Fibroblast of lung (primary cell): Measurements from ENCODE around the gene PRKCQ. TPM values are rescaled to one million over a fixed set of nuclear protein-coding genes. Genes with fewer than 3 reads are reported as not detected.
A peak's percentile ranks its signal among the peaks of the same experiment; 100 is the strongest.

ENCODE experiments used
- DNase-seq, 2 donors: peaks; one replicate each; pipeline versions ENCODE4 v3.0.0 to v3.0.0-alpha.2; 2010; ENCODE audit warnings: low read depth in 2 of 2
- H2AFZ ChIP-seq: 2 replicates; pipeline ENCODE4 v1.5.1; 2012; ENCODE audit warnings: low read length, control low read depth, inconsistent platforms
- H3K27ac ChIP-seq: 2 replicates; pipeline ENCODE4 v1.5.1; 2011; ENCODE audit warnings: low read length, control low read depth; ENCODE audit not compliant: insufficient read depth
- H3K27me3 ChIP-seq: 2 replicates; pipeline ENCODE4 v1.5.1; 2011; ENCODE audit warnings: mild to moderate bottlenecking, low read length; ENCODE audit not compliant: control insufficient read depth, insufficient read depth
- H3K36me3 ChIP-seq: 2 replicates; pipeline ENCODE4 v1.5.1; 2011; ENCODE audit warnings: low read length; ENCODE audit not compliant: control insufficient read depth, insufficient read depth
- H3K4me1 ChIP-seq: 2 replicates; pipeline ENCODE4 v1.5.1; 2011; ENCODE audit warnings: low read length; ENCODE audit not compliant: control insufficient read depth, insufficient read depth; ENCODE audit errors: extremely low read depth
- H3K4me2 ChIP-seq: 2 replicates; pipeline ENCODE4 v1.5.1; 2011; ENCODE audit warnings: low read length, control low read depth; ENCODE audit not compliant: insufficient read depth; ENCODE audit errors: extremely low read depth
- H3K4me3 ChIP-seq, 4 experiments: fragments of 200-600 bp in 1 of 4; sonication (generic) in 1 of 4; replicated peaks in 1 of 4; 2 replicates each; pipeline ENCODE4 v1.5.1; 2011 to 2016; ENCODE audit warnings: low read length in 4 of 4, low read depth in 3 of 4, mild to moderate bottlenecking in 3 of 4, control low read depth in 2 of 4, inconsistent platforms in 1 of 4, mixed read lengths in 1 of 4; ENCODE audit not compliant: insufficient read depth in 1 of 4; ENCODE audit errors: control extremely low read depth in 1 of 4
- H3K79me2 ChIP-seq: 2 replicates; pipeline ENCODE4 v1.5.1; 2012; ENCODE audit warnings: mild to moderate bottlenecking, low read length, inconsistent platforms; ENCODE audit not compliant: control insufficient read depth, insufficient read depth
- H3K9ac ChIP-seq: 2 replicates; pipeline ENCODE4 v1.5.1; 2011; ENCODE audit warnings: mild to moderate bottlenecking, low read length, control low read depth; ENCODE audit not compliant: insufficient read depth
- H3K9me3 ChIP-seq: 2 replicates; pipeline ENCODE4 v1.5.1; 2012; ENCODE audit warnings: low read depth, low read length; ENCODE audit not compliant: control insufficient read depth, insufficient read depth
- H4K20me1 ChIP-seq: 2 replicates; pipeline ENCODE4 v1.5.1; 2011; ENCODE audit warnings: low read length; ENCODE audit not compliant: control insufficient read depth, insufficient read depth; ENCODE audit errors: extremely low read depth
- CTCF ChIP-seq, 2 donors: IDR thresholded peaks in 1 of 2; conservative IDR thresholded peaks in 1 of 2; 1 replicate in 1 of 2; 2 replicates in 1 of 2; pipeline ENCODE4 v1.5.1; 2011 to 2012; ENCODE audit warnings: low read length in 2 of 2, control low read depth in 1 of 2, inconsistent platforms in 1 of 2, low read depth in 1 of 2, mild to moderate bottlenecking in 1 of 2
- EZH2 ChIP-seq: IDR thresholded peaks from 2 replicates; pipeline ENCODE4 v1.5.1; 2012; ENCODE audit warnings: low read length, control low read depth, mild to moderate bottlenecking; ENCODE audit errors: missing control alignments
- polyA plus RNA-seq, 2 donors: library from polyadenylated mRNA; depleted of rRNA in 1 of 2; stranded (reverse) in 1 of 2; unstranded in 1 of 2; fragments of >200 nt; gene quantifications; 2 replicates each; pipeline ENCODE4 v1.2.1, GENCODE V29; 2011 to 2012; ENCODE audit warnings: missing spikeins in 1 of 2
- total RNA-seq: library from RNA; depleted of rRNA; stranded (reverse); fragments of >200 nt; gene quantifications from 2 replicates; pipeline ENCODE4 v1.2.1, GENCODE V29; 2014

Gene PRKCQ
- total and polyA plus RNA-seq, 2 donors (not counting 1 experiment from before 2014, with no cell fraction given), result under 0.01 to 0.01 TPM

DNA sequence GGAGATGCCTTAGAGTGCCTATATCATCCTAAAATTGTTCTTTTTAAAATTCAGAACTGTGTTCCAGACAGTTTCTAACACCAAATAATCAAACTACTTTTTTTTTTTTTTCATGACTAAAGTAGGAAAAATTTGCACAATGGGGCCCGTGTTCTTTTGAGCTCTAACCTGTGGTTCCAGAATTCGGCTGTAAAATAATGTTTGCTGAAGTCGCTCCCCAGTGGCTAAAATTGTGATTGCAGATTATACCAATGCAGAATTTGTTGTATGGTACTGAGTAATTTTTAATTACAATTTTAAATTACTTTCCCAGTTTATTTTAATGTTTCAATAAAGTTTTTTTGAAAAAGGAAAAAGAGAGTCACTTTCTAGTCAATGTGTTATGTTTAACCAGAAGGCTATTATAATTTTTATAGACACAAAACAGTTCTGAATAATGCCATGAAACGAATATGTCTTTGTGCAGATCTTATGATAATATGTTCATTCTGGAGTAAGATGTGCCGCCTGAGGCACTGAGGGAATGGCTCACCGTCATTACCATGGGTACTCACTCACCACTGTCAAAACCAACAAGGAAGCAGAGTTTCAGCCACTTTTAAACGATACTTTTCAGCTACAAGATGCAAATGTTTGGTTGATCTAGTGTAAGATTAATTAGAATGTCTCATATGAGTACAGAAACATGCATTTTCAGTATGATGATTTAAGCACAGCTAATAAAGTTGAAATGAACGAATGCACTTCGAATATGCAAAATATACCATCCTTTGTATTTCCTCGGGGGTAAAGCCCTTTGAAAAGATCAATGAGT is 173.6 kb downstream of the PRKCQ start:
- peak; percentile 28 to 39 for DNase-seq
- H3K79me2 ChIP-seq, result no peaks in the 10 kb centered on the region
- H2AFZ ChIP-seq, result no peak overlapping the region
- no peaks in the 10 kb centered on the region for H4K20me1 ChIP-seq
- peaks cover 3% of the 10 kb centered on the region for H3K27me3 ChIP-seq
- no peaks in the 10 kb centered on the region for H3K4me1 ChIP-seq
- no peak overlapping the region for H3K4me2 ChIP-seq
- H3K36me3 ChIP-seq, result no peaks in the 10 kb centered on the region
- H3K9ac ChIP-seq, result no peak overlapping the region
- H3K27ac ChIP-seq, result no peak overlapping the region
- no peaks in the 10 kb centered on the region for H3K9me3 ChIP-seq
- no peak overlapping the region for H3K4me3 ChIP-seq
- TF ChIP-seq EZH2, result no peak
- TF ChIP-seq CTCF (conservative IDR thresholded peaks at IDR 0.05 in 1 of 2, IDR thresholded peaks at IDR 0.05 in 1 of 2; ENCODE audit: low read depth in 1 of 2, low read length in 2 of 2), result peak; percentile 27 to 44

DNA sequence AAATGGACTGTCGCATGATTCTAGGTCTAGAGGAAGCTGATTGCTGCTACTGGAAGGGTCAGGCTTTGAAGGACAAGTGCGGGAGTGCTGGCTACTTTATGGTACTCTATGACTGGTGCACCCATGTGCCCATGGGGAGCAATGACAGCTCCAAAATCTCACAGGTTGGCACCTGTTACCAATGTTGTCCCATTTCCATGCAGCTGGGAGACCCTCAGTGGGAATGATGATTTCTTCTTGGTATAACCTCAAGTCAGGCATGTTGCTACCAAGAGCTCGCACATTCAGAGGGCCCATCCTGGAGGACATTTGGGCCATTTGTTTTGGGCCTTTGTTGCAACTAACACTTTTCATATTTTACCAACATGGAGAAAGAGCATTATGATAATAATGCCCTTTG is 174.4 kb downstream of the PRKCQ start:
- Histone ChIP-seq H3K4me3 (no peak overlapping the region), H3K36me3 (no peaks in the 10 kb centered on the region), H4K20me1 (no peaks in the 10 kb centered on the region), H2AFZ (no peak overlapping the region), H3K27me3 (peaks cover 3% of the 10 kb centered on the region), H3K9me3 (no peaks in the 10 kb centered on the region), H3K79me2 (no peaks in the 10 kb centered on the region), H3K4me1 (no peaks in the 10 kb centered on the region), H3K4me2 (no peak overlapping the region), H3K9ac (no peak overlapping the region), H3K27ac (no peak overlapping the region)
- no peak for DNase-seq
- TF ChIP-seq EZH2, result no peak
- TF ChIP-seq CTCF (conservative IDR thresholded peaks at IDR 0.05 in 1 of 2, IDR thresholded peaks at IDR 0.05 in 1 of 2; ENCODE audit: low read depth in 1 of 2, low read length in 2 of 2), result no peak

DNA sequence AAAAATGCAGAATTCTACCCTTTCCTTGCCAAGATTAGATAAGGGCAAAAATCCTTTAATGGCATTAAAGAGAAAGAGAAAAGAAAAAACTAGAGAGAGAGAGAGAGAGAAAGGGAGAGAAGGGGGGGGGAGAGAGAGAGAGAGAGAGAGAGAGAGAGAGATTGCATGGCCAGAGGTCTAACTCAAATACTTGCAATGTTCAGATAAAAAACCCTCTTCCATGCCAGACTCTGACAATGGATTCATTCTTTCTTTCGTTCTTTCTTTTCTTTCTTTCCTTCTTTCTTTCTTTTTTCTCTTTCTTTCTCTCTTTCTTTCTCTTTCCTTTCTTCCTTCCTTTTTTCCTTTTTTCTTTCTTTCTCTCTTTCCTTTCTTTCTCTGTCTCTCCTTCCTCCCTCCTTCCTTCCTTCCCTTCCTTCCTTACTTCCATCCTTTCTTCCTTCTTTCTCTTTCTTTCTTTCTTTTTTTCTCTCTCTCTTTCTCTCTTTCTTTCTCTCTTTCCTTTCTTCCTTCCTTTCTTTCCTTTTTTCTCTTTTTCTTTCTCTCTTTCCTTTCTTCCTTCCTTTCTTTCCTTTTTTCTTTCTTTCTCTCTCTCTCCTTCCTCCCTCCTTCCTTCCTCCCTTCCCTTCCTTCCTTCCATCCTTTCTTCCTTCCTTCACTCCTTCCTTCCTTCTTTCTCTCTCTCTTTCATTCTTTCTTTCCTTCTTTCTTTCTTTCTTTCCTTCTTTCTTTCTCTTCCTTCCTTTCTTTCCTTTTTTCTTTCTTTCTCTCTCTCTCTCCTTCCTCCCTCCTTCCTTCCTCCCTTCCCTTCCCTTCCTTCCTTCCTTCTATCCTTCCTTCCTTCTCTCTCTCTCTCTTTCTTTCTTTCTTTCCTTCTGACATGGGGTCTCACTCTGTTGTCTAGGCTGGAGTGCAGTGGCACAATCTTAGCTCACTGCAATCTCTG is 175.7 kb downstream of the PRKCQ start:
- H4K20me1 ChIP-seq, result no peaks in the 10 kb centered on the region
- H3K4me1 ChIP-seq, result no peaks in the 10 kb centered on the region
- no peaks in the 10 kb centered on the region for H3K9me3 ChIP-seq
- H3K4me2 ChIP-seq, result no peak overlapping the region
- no peak overlapping the region for H3K27ac ChIP-seq
- no peak overlapping the region for H2AFZ ChIP-seq
- H3K27me3 ChIP-seq, result peaks cover 3% of the 10 kb centered on the region
- no peak overlapping the region for H3K9ac ChIP-seq
- H3K4me3 ChIP-seq, result no peak overlapping the region
- no peaks in the 10 kb centered on the region for H3K79me2 ChIP-seq
- DNase-seq, result no peak
- TF ChIP-seq CTCF (conservative IDR thresholded peaks at IDR 0.05 in 1 of 2, IDR thresholded peaks at IDR 0.05 in 1 of 2; ENCODE audit: low read depth in 1 of 2, low read length in 2 of 2), result no peak
- no peak for TF ChIP-seq EZH2
- no peaks in the 10 kb centered on the region for H3K36me3 ChIP-seq
